SK-MEL-5 (cell line): ENCODE data around the gene MOV10L1. TPM values are rescaled to one million over a fixed set of nuclear protein-coding genes. Genes with fewer than 3 reads are reported as not detected.

Source experiments
- DNase-seq: peaks from one replicate; pipeline ENCODE4 v3.0.0-alpha.2; 2016; ENCODE audit warnings: low read depth, low spot score
- in situ Hi-C: cut with HindIII; loops from 2 replicates; pipeline ENCODE4 v1.10.0; 2016; ENCODE audit warnings: low sequenced_read_pairs, high pct_unique_total_duplicates, low pct_unique_long_range_greater_than_20kb
- total RNA-seq: library from RNA; depleted of rRNA; stranded (reverse); fragments of >200 nt; shearing (Covaris generic); gene quantifications from 2 replicates; pipeline ENCODE4 v1.2.3, GENCODE V29; 2014

Gene MOV10L1
- total RNA-seq, 1 experiment from 2014 or later = 0.08 TPM

DNA sequence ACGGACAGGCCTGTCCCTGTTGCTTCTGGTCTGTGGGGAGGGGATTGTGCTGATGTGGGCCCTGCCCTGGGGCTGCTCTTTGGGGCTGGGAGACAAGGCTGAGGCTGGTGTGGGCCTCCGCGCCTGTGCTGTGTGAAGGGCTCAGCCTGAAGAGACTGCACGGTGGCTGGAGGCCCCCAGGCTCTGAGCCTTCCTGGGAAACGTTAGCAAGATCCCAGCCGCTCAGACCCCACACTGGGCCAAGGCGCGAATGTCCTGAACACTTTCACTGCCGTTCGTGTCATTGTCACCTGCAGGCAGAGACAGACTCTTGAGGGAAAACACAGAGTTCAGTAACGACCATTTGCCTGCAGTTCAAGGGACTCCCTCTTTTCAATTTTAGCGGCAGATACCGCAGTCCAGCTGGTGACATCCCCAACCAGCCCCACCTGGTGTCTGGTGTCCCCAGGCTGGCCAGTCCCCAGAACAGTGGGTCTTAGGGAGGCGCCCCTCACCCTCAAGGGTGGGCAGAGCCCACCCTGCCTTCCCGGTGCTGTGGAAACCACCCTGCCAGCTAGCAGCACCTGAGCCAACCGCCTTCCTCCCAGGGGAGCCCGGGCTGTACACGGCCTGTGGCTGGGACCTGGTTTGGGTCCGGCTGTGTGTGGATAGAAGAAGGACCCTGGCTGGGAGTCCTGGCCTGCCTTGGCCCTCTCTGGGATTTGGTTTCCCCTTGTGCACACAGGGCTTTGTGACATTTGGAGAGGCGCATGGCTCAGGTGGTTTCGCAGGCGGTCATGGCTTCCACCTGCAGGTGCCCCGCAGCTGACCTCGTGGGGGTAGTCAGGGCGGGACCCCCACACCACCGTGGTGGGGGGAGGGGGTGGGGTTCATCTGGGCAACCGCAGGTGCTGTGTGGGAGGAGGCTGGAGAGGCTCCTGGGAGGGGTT is 86.4 kb downstream of the MOV10L1 start:
- in situ Hi-C loops = no loop called here
- DNase-seq = no peak

DNA sequence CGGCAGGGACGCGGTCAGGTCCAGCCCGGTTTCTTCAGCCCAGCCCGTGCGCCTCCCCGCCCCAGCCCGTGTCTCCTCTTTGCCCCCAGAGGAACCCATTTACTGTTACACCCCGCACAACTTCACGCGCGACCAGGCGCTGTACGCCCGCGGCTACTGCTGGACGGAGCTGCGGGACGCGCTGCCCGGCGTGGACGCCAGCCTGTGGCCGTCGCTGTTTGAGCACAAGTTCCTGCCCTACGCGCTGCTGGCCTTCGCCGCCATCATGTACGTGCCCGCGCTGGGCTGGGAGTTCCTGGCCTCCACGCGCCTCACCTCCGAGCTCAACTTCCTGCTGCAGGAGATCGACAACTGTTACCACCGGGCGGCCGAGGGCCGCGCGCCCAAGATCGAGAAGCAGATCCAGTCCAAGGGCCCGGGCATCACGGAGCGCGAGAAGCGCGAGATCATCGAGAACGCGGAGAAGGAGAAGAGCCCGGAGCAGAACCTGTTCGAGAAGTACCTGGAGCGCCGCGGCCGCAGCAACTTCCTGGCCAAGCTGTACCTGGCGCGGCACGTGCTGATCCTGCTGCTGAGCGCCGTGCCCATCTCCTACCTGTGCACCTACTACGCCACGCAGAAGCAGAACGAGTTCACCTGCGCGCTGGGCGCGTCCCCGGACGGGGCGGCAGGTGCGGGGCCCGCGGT is 87.2 kb downstream of the MOV10L1 start:
- in situ Hi-C loops = no loop called here
- DNase-seq = no peak

DNA sequence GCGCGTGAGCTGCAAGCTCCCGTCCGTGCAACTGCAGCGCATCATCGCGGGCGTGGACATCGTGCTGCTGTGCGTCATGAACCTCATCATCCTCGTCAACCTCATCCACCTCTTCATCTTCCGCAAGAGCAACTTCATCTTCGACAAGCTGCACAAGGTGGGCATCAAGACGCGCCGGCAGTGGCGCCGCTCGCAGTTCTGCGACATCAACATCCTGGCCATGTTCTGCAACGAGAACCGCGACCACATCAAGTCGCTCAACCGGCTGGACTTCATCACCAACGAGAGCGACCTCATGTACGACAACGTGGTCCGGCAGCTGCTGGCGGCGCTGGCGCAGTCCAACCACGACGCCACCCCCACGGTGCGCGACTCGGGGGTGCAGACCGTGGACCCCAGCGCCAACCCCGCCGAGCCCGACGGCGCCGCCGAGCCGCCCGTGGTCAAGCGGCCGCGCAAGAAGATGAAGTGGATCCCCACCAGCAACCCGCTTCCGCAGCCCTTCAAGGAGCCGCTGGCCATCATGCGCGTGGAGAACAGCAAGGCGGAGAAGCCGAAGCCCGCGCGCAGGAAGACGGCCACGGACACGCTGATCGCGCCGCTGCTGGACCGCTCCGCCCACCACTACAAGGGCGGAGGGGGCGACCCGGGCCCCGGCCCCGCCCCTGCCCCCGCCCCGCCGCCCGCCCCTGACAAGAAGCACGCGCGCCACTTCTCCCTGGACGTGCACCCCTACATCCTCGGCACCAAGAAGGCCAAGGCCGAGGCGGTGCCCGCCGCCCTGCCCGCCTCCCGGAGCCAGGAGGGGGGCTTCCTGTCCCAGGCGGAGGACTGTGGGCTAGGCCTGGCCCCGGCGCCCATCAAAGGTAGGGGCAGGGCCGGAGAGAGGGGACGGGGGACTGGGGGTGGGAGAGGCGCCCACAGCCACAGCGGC is 88.0 kb downstream of the MOV10L1 start:
- in situ Hi-C loops = no loop called here
- no peak for DNase-seq

DNA sequence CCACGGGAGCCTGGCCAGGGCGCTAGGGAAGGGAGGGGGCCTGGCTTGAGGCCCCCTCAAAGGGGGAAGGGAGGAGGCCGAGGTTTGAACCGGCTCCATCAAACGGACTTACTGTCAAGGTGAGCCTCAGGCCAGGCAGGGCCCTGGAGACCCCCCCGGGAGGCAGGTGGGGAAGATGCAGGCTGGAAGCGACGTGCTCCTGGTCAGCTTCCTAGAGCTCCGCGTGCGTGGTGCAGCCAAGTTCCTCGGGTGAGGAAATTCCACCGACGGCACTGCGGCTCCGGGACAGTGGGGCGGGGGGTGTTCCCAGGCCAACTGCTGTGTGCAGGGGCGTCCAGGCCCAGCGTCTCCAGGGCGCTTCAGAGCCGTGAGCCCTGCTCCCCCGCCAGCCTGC is 88.7 kb downstream of the MOV10L1 start:
- in situ Hi-C loops = no loop called here
- no peak for DNase-seq

- in situ Hi-C loops = no loop called here
- DNase-seq = no peak
Observed at GRCh38 chr22:50178871-50179869, 89.4 kb downstream of the MOV10L1 start.

DNA sequence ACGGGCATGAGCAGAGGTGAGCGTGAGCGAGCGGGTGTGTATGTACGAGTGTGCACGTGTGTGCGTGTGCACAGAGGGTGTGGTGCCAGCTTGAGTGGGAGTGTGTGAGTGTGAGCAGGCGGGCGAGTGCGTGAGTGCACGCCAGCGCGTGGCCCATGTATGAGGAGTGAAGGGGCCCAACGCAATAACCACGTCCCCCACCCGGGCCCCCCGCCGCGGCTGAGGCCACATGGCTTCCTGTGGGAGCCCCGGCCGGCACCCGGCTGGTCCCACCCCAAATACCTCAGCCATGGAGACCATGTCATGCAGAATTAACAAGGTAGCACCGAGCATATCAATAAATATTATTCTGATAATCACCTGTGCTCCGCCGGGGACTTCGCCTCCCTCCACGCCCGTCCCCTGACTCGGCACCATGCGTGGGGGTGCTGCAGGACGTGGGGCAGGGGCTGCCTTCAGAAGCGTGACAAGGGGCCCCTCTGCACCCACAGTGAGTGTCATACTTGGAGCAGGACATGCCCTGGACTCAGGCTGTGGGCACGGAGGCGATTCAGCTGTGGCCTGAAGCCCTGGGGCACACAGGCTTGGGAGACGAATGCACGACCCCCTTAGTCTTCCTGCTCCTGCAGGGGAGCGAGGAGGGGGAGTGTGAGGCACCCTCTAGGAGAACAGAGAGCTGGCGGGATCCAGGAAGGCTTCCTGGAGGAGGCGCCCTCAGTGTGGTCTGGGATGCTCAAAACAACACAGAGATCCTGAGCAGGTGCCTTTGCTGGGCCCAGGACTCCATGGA is 90.3 kb downstream of the MOV10L1 start:
- DNase-seq = no peak
- in situ Hi-C loops = no loop called here

GRCh38 chr22:50180727-50181521 is 91.1 kb downstream of the MOV10L1 start:
- no peak for DNase-seq
- in situ Hi-C loops = no loop called here

DNA sequence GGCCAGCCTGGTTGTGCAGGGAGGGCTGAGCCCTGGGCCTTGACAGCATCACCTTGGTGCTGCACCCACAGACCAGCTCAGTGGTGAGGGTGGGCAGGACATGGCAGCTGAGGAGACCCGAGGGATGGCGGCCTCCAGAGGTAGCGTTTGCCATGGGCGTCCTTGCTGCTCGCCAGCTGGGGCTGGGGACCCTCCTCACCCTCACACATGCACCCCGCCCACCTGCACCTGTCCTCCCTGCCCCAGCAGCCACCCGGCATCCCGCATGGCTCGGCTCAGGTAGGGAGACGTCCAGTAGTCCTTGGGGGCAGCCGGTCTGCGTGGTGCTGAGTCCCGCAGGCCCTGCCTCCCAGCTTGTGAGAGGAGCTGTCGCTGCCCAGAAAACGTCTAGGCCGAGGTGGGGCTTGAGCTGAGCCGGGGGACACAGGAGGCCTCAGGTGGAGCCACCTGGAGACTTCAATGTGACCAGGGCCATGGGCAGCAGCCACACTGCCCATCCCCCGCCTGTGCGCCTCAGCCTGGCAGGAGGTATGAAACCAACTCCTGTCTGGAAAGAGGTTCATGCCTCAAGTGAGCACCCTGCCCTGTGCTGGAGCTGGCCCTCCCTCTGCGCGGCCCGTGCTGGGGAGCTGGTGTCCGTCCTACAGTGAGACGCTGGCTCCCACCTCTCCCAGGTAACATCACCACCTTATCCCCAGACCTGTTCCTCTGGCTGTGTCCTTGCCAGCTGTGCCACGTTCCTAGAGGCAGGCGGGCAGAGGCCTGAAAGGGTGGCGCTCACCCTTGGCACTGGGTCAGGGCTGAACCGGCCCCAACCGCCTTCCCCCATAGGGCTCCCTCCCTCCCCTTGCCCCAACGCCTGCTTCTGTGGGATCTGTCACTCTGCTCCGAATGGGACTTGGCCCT is 92.6 kb downstream of the MOV10L1 start:
- in situ Hi-C loops = no loop called here

DNA sequence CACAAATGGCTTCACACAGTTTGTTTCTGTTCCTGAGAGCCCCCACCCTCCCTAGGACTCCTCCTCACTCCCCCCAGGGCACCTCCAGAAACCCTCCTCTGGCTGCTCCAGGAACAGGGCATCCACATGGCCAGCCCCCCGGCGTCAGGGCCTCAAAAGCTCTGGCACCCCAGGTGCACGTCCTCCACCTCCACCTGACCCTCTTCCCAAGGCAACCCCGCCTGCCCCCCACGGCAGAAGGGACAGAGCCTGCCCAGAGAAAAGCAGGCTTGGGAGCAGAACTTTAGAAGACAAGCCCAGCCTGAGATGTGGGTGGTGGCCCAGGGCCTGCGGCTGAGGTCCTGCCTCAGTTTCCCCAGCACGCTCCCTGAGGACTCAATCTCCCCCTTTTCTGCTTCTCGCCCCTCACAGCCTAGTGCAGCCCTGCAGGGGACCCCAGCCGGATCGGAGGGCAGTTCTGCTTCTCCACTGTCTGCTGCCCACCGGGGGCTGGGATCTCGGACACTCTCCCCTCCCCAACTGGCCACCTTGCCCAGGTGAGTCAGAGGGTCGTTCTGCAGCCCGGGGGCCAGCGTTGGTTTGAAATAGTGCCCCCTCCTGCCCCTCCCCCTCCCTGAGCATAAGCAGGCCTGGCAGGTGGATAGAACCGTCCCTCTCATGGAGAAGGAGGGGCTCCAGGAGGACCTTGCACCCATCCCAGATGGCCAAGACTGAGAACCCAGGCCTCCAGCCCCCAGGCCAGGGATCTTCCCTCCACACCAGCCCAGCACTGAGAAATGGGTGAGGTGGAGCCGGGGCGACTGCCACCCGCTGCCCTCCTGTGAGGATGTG is 93.5 kb downstream of the MOV10L1 start:
- DNase-seq = no peak
- in situ Hi-C loops = no loop called here

More for the DNA sequence above, 92.6 kb downstream of the MOV10L1 start:
- no peak for DNase-seq

DNA sequence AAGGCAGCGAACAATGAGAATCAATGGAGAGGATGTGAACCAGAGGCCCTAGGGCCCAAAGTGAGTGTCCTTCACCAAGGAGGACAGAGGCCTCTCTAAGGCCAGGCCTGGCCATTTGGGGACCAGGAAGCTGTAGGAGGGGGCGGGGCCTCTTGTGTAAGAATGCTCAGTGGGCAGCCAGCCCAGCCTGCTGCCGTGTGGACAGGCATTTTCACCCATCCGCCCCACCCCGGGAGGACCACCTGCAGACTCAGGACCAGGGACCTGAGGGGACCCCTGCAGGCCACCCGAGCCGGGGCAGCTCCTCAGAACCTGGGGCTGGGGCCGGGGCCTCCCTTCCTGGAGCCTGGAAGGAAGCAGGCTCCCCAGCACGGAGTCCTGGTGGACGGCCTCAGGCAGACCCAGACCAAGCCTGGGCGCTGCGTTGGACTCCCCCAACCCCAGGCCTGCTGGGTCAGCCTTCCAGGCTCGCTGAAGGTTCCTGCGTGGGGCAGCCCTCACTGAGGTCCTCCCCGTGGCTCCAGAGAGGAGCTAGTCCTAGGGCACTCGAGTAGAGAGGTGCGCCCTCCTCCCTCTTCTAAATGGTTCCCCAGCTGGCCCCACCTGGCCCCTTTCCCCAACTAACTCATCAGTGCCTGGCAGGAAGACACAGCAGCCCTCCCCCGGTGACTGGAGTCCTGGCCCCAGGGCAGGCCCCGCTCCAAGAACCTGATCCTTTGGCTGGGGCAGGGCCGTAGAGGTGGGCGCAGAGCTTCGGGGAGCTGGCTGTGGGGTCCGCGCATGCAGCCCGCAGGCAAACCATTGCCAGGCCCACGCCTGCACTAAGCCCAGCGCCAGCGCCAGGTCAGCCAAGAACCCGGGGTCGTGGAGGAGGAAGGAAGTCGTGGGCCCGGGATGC is 94.4 kb downstream of the MOV10L1 start:
- in situ Hi-C loops = no loop called here
- DNase-seq = peak; percentile 37

DNA sequence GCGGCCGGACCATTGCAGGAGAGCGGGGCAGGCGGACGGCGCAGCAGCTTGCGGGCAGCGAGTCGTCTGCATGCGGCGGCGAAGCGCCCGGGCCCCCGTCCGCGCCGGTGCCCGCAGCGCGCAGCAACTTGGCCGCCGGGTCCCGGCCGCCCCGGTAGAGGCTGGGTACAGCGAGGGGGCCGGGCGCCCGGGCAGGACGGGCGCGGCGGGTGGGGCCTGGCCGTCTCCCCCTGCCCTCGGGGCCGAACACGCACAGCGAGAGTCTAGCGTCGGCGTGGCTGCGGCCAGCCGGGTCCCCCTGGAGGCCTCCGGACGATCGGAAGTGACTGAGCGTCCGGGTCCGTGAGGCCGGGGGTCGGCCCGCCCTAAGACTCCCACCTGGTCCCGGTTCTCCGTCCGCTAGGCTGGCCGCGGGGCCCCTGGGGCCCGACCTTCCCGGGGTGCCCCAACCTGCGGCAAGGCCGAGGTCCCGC is 95.1 kb downstream of the MOV10L1 start:
- no peak for DNase-seq
- in situ Hi-C loops = no loop called here

DNA sequence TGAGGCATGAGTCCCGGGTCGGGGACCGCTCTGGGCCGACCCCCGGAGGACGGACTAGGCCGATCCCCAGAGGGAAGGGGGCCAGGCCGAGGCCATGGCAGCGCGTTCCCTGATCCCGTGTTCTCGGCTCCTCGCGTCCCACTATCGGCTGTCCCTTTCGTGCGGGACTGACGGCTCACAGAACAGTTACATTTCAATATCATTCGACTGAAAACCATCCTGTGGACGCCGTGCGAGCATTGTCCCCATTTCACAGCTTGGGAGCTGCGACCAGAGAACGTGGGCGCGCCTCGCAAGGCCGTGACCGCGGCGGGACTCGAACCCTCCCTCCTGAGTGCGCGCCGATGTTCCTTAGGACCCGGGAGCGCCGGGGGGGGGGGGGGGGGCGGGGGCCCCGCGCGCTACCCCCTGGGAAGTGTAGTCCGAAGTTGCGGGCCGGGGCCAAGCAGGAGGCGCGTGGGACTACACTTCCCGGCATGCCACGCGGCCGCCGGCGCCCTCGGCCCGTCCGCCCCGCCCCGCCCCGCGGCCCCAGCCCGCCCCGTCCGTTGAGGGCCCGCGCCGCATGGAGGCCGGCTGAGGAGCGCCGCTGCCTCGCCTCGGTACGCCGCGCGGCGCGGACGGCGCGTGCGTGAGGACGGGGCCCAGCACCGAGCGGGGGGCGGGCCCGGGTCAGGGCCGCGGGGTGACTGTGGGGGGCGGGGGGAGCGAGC is 95.7 kb downstream of the MOV10L1 start, which contains the start of gene TRABD:
Gene TRABD (plus strand): TSS at position 539 of the 713 bp plus-strand sequence. CDS start 7,148 bp downstream, outside the sequence.
- in situ Hi-C loops = no loop called here
- peak; percentile 88 for DNase-seq
